ENCODE measurements around the gene ADGRV1.

GRCh38 chr5:91206103-91206502, 647.5 kb downstream of the ADGRV1 start:
- no peak for TF ChIP-seq CTCF (IDR thresholded peaks at IDR 0.05; ENCODE audit: insufficient read depth, low read length, poor library complexity, severe bottlenecking)
- TF ChIP-seq EZH2phosphoT487 (conservative IDR thresholded peaks at IDR 0.05; ENCODE audit: low read length) = no peak

All from SU-DHL-6 (cell line).